ENCODE results near the gene SPATA6L. TPM values are rescaled to one million over a fixed set of nuclear protein-coding genes. Genes with fewer than 3 reads are reported as not detected.

The SPATA6L gene
- total and polyA plus RNA-seq, 4 donors = 1.6 to 6.2 (median 2.2) TPM

DNA sequence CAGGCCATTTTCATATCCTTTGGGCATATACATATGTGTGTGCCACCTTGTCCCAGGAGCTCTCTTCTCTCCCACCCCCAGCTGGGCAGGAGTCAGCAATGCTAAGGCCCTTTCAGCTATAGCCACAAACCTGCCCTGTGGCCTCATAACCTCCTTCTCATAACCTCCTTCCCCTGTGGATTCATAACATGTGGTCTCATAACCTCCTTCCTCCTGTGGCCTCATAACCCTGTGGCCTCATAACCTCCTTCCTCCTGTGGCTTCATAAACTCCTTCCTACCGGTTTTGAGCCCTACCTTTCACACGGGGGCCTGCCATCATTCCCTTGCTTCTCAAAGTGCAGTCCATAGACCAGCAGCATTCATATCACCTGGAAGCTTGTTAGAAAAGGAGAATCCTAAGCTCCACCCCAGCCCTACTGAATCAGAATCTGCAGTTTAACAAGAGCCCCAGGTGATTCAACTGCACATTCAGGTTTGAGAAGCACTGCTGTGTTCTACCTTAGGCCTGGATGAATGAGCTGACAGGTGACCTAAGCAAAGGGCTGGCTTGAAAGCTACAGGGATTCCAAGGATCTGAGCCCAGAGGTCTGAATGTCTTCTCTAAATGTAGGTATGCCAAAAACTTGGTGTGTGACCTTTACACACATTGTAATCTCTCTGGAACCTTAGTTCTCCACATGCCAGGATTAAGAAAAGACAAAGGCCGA lies 46.1 kb downstream of the SPATA6L start:
- 82% methylated on average over 3 of the region's 3 CpGs for WGBS
- Histone ChIP-seq H3K4me3 (ENCODE audit: low read depth in 1 of 3, low read length in 3 of 3) (no peak overlapping the region), H3K27me3 (ENCODE audit: control insufficient read depth in 4 of 4, insufficient read depth in 4 of 4, low read length in 3 of 4) (no peaks in the 10 kb centered on the region), H3K36me3 (ENCODE audit: control insufficient read depth in 4 of 4, insufficient read depth in 3 of 4, low read depth in 1 of 4, low read length in 3 of 4) (peaks cover 5 to 8% (median 6%) of the 10 kb centered on the region in 4 donors), H3K4me1 (ENCODE audit: control insufficient read depth in 4 of 4, insufficient read depth in 4 of 4, low read length in 3 of 4) (peaks cover 0 to 7% (median 5%) of the 10 kb centered on the region in 4 donors), H3K27ac (ENCODE audit: low read depth in 1 of 2, low read length in 2 of 2) (no peak overlapping the region), H3K9me3 (ENCODE audit: control insufficient read depth in 4 of 4, low read length in 3 of 4) (no peaks in the 10 kb centered on the region), H3K9ac (ENCODE audit: low read depth in 1 of 2, low read length in 2 of 2) (no peak overlapping the region)
- DNase-seq (ENCODE audit: low spot score) = no peak
- TF ChIP-seq YY1 (IDR thresholded peaks at IDR 0.05) = no peak
- TF ChIP-seq FOXA2 (IDR thresholded peaks at IDR 0.05) = no peak
- TF ChIP-seq FOXA1 (IDR thresholded peaks at IDR 0.05) = no peak
- TF ChIP-seq RAD21 (IDR thresholded peaks at IDR 0.05) = no peak
- no peak for TF ChIP-seq HNF4A (conservative IDR thresholded peaks at IDR 0.05)
- TF ChIP-seq, protein P1, sequence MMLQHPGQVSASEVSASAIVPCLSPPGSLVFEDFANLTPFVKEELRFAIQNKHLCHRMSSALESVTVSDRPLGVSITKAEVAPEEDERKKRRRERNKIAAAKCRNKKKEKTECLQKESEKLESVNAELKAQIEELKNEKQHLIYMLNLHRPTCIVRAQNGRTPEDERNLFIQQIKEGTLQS (IDR thresholded peaks at IDR 0.05) = no peak

DNA sequence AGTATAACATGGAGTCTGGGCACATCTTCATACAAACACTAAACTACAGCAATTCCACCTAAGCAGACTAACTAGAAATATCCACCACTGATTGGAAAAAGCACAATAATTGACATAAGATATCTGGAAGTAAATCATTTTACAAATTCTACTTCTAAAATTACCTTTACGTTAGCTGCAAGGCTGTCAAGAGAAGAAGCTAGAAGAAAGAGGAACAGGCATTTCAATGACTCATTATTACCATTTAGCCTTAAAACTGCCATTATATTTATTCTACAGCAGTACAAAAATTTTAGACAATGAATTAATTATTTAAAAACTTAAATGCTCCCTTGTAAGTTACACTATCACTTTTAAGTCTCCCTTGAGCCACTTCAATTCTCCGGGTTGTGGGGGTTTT lies 47.6 kb downstream of the SPATA6L start:
- H3K4me1 ChIP-seq (ENCODE audit: control insufficient read depth in 4 of 4, insufficient read depth in 4 of 4, low read length in 3 of 4) = peaks cover 0 to 20% (median 9%) of the 10 kb centered on the region in 4 donors
- H3K27ac ChIP-seq (ENCODE audit: low read depth in 1 of 2, low read length in 2 of 2) = no peak overlapping the region
- H3K27me3 ChIP-seq (ENCODE audit: control insufficient read depth in 4 of 4, insufficient read depth in 4 of 4, low read length in 3 of 4) = no peaks in the 10 kb centered on the region
- DNase-seq (ENCODE audit: low spot score) = no peak
- H3K36me3 ChIP-seq (ENCODE audit: control insufficient read depth in 4 of 4, insufficient read depth in 3 of 4, low read depth in 1 of 4, low read length in 3 of 4) = peaks cover 5 to 8% (median 6%) of the 10 kb centered on the region in 4 donors
- 86% methylated on average over 2 of the region's 2 CpGs for WGBS
- TF ChIP-seq, protein P2, sequence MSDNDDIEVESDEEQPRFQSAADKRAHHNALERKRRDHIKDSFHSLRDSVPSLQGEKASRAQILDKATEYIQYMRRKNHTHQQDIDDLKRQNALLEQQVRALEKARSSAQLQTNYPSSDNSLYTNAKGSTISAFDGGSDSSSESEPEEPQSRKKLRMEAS (IDR thresholded peaks at IDR 0.05) = no peak
- TF ChIP-seq NR2F2 (IDR thresholded peaks at IDR 0.05) (no peak), HNF4A (conservative IDR thresholded peaks at IDR 0.05) (no peak), FOXA2 (IDR thresholded peaks at IDR 0.05) (no peak)
- TF ChIP-seq, protein P3, sequence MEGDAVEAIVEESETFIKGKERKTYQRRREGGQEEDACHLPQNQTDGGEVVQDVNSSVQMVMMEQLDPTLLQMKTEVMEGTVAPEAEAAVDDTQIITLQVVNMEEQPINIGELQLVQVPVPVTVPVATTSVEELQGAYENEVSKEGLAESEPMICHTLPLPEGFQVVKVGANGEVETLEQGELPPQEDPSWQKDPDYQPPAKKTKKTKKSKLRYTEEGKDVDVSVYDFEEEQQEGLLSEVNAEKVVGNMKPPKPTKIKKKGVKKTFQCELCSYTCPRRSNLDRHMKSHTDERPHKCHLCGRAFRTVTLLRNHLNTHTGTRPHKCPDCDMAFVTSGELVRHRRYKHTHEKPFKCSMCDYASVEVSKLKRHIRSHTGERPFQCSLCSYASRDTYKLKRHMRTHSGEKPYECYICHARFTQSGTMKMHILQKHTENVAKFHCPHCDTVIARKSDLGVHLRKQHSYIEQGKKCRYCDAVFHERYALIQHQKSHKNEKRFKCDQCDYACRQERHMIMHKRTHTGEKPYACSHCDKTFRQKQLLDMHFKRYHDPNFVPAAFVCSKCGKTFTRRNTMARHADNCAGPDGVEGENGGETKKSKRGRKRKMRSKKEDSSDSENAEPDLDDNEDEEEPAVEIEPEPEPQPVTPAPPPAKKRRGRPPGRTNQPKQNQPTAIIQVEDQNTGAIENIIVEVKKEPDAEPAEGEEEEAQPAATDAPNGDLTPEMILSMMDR (IDR thresholded peaks at IDR 0.05; ENCODE audit: low read depth, low read length, missing input control) = no peak
- H3K4me3 ChIP-seq (ENCODE audit: low read depth in 1 of 3, low read length in 3 of 3) = no peak overlapping the region
- no peak overlapping the region for H3K9ac ChIP-seq (ENCODE audit: low read depth in 1 of 2, low read length in 2 of 2)
- H3K9me3 ChIP-seq (ENCODE audit: control insufficient read depth in 4 of 4, low read length in 3 of 4) = no peaks in the 10 kb centered on the region

DNA sequence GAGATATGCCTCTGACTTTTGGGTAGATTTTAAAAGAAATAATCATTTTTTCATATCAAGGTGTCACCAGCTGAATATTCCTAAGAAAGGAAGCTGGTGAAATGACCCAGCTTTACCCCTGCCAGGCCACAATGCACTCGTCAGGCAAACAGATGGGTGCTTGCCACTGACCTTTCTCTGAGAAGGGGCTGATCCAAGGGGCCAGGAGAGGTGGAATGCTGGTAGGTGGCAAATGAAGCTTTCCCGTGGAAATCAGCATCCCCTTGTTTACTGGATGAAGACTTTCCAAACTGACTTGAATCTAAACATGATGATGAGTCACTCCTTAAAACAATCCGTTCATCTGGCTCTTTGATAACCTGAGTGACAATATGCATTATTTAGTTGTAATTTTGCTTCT lies 48.5 kb downstream of the SPATA6L start:
- 66% methylated on average over 3 of the region's 3 CpGs for WGBS
- peaks cover 5 to 8% (median 6%) of the 10 kb centered on the region in 4 donors for H3K36me3 ChIP-seq (ENCODE audit: control insufficient read depth in 4 of 4, insufficient read depth in 3 of 4, low read depth in 1 of 4, low read length in 3 of 4)

More for the DNA sequence above, 48.5 kb downstream of the SPATA6L start:
- no peaks in the 10 kb centered on the region for H3K9me3 ChIP-seq (ENCODE audit: control insufficient read depth in 4 of 4, low read length in 3 of 4)
- H3K4me3 ChIP-seq (ENCODE audit: low read depth in 1 of 3, low read length in 3 of 3) = no peak overlapping the region
- no peak for TF ChIP-seq FOXA1 (IDR thresholded peaks at IDR 0.05)
- TF ChIP-seq, protein P4, sequence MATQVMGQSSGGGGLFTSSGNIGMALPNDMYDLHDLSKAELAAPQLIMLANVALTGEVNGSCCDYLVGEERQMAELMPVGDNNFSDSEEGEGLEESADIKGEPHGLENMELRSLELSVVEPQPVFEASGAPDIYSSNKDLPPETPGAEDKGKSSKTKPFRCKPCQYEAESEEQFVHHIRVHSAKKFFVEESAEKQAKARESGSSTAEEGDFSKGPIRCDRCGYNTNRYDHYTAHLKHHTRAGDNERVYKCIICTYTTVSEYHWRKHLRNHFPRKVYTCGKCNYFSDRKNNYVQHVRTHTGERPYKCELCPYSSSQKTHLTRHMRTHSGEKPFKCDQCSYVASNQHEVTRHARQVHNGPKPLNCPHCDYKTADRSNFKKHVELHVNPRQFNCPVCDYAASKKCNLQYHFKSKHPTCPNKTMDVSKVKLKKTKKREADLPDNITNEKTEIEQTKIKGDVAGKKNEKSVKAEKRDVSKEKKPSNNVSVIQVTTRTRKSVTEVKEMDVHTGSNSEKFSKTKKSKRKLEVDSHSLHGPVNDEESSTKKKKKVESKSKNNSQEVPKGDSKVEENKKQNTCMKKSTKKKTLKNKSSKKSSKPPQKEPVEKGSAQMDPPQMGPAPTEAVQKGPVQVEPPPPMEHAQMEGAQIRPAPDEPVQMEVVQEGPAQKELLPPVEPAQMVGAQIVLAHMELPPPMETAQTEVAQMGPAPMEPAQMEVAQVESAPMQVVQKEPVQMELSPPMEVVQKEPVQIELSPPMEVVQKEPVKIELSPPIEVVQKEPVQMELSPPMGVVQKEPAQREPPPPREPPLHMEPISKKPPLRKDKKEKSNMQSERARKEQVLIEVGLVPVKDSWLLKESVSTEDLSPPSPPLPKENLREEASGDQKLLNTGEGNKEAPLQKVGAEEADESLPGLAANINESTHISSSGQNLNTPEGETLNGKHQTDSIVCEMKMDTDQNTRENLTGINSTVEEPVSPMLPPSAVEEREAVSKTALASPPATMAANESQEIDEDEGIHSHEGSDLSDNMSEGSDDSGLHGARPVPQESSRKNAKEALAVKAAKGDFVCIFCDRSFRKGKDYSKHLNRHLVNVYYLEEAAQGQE (IDR thresholded peaks at IDR 0.05) = no peak
- TF ChIP-seq, protein P1 (IDR thresholded peaks at IDR 0.05) = no peak
- TF ChIP-seq EGR1 (IDR thresholded peaks at IDR 0.05; ENCODE audit: low read depth in 2 of 2) = no peak
- TF ChIP-seq YY1 (IDR thresholded peaks at IDR 0.05) = no peak
- no peak for TF ChIP-seq RXRA (IDR thresholded peaks at IDR 0.05)
- no peak for TF ChIP-seq HNF4A (conservative IDR thresholded peaks at IDR 0.05)
- TF ChIP-seq TAF1 (conservative IDR thresholded peaks at IDR 0.05) = no peak
- TF ChIP-seq HNF4G (IDR thresholded peaks at IDR 0.05) = no peak
- TF ChIP-seq RAD21 (IDR thresholded peaks at IDR 0.05) = no peak
- TF ChIP-seq GABPA (IDR thresholded peaks at IDR 0.05 in 1 of 2, conservative IDR thresholded peaks at IDR 0.05 in 1 of 2) = no peak
- no peak for TF ChIP-seq FOXA2 (IDR thresholded peaks at IDR 0.05)
- H3K27ac ChIP-seq (ENCODE audit: low read depth in 1 of 2, low read length in 2 of 2) = no peak overlapping the region
- H3K9ac ChIP-seq (ENCODE audit: low read depth in 1 of 2, low read length in 2 of 2) = no peak overlapping the region
- DNase-seq (ENCODE audit: low spot score) = no peak
- no peaks in the 10 kb centered on the region for H3K27me3 ChIP-seq (ENCODE audit: control insufficient read depth in 4 of 4, insufficient read depth in 4 of 4, low read length in 3 of 4)
- H3K4me1 ChIP-seq (ENCODE audit: control insufficient read depth in 4 of 4, insufficient read depth in 4 of 4, low read length in 3 of 4) = peaks cover 0 to 20% (median 9%) of the 10 kb centered on the region in 4 donors

Measured in liver (tissue), 9 donors.